Measurements from ENCODE around the gene KCNAB1. TPM values are rescaled to one million over a fixed set of nuclear protein-coding genes. Genes with fewer than 3 reads are reported as not detected.
A peak's percentile ranks its signal among the peaks of the same experiment; 100 is the strongest.

KCNAB1 gene
- total and polyA plus RNA-seq, 2 donors (not counting 1 experiment from before 2014, with no cell fraction given), result 0.03 to 0.33 TPM

DNA sequence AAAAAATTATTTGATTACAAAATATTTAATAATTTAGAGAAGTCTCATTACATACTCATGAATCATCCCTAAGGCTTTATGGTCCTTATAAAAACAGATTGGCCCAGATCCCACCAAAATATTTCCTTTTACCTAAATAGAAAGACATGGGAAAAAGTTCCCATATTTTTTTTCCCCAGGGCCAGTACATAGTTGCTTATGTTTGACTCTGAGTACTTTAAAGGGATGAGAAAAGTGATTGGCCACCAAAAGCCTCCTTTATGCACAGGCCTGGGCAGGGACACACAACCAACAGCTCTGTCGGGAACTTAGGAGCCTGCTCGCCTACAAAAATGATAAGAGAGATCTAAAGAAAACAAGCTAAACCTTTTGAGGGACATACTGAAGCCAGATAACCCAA lies 22.3 kb downstream of the KCNAB1 start:
- no peak overlapping the region for H3K9ac ChIP-seq (ENCODE audit: insufficient read depth, low read length)
- H3K79me2 ChIP-seq (ENCODE audit: control insufficient read depth, insufficient read depth, low read length), result no peaks in the 10 kb centered on the region
- peak in 1 of 2 donors; percentile 34 for DNase-seq (ENCODE audit: low read depth in 2 of 2)
- TF ChIP-seq, protein P1, sequence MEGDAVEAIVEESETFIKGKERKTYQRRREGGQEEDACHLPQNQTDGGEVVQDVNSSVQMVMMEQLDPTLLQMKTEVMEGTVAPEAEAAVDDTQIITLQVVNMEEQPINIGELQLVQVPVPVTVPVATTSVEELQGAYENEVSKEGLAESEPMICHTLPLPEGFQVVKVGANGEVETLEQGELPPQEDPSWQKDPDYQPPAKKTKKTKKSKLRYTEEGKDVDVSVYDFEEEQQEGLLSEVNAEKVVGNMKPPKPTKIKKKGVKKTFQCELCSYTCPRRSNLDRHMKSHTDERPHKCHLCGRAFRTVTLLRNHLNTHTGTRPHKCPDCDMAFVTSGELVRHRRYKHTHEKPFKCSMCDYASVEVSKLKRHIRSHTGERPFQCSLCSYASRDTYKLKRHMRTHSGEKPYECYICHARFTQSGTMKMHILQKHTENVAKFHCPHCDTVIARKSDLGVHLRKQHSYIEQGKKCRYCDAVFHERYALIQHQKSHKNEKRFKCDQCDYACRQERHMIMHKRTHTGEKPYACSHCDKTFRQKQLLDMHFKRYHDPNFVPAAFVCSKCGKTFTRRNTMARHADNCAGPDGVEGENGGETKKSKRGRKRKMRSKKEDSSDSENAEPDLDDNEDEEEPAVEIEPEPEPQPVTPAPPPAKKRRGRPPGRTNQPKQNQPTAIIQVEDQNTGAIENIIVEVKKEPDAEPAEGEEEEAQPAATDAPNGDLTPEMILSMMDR (conservative IDR thresholded peaks at IDR 0.05 in 1 of 2, IDR thresholded peaks at IDR 0.05 in 1 of 2; ENCODE audit: low read depth in 1 of 2, low read length in 2 of 2), result no peak
- TF ChIP-seq EZH2 (IDR thresholded peaks at IDR 0.05; ENCODE audit: low read length, missing control alignments), result no peak
- H3K4me3 ChIP-seq (replicated peaks in 1 of 4; ENCODE audit: control extremely low read depth in 1 of 4, insufficient read depth in 1 of 4, low read depth in 3 of 4, low read length in 4 of 4), result no peak overlapping the region
- H3K4me1 ChIP-seq (ENCODE audit: control insufficient read depth, extremely low read depth, insufficient read depth, low read length), result no peaks in the 10 kb centered on the region
- H3K27ac ChIP-seq (ENCODE audit: insufficient read depth, low read length), result no peak overlapping the region
- H2AFZ ChIP-seq (ENCODE audit: low read length), result no peak overlapping the region
- H3K36me3 ChIP-seq (ENCODE audit: control insufficient read depth, insufficient read depth, low read length), result no peaks in the 10 kb centered on the region
- no peaks in the 10 kb centered on the region for H4K20me1 ChIP-seq (ENCODE audit: control insufficient read depth, extremely low read depth, insufficient read depth, low read length)
- no peaks in the 10 kb centered on the region for H3K9me3 ChIP-seq (ENCODE audit: control insufficient read depth, insufficient read depth, low read depth, low read length)
- H3K27me3 ChIP-seq (ENCODE audit: control insufficient read depth, insufficient read depth, low read length), result no peaks in the 10 kb centered on the region
- no peak overlapping the region for H3K4me2 ChIP-seq (ENCODE audit: extremely low read depth, insufficient read depth, low read length)

DNA sequence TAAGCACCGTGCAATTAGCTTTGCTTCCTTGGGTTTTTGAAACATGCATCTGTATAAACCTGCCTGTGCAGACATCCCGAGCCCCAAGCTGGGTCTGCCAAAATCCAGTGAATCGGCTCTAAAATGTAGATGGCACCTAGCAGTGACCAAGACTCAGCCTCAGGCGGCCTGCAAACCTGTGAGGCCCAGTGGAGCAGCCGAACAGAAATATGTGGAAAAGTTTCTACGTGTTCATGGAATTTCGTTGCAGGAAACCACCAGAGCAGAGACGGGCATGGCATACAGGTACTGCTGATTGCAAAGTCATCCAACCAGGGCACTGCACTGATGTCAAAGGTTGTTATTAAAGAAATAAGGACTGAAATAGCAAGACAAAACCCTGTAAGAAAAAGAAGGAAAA lies 22.8 kb downstream of the KCNAB1 start:
- no peaks in the 10 kb centered on the region for H3K9me3 ChIP-seq (ENCODE audit: control insufficient read depth, insufficient read depth, low read depth, low read length)
- no peak overlapping the region for H3K4me3 ChIP-seq (replicated peaks in 1 of 4; ENCODE audit: control extremely low read depth in 1 of 4, insufficient read depth in 1 of 4, low read depth in 3 of 4, low read length in 4 of 4)
- H3K9ac ChIP-seq (ENCODE audit: insufficient read depth, low read length), result no peak overlapping the region
- H3K4me1 ChIP-seq (ENCODE audit: control insufficient read depth, extremely low read depth, insufficient read depth, low read length), result no peaks in the 10 kb centered on the region
- H3K27me3 ChIP-seq (ENCODE audit: control insufficient read depth, insufficient read depth, low read length), result no peaks in the 10 kb centered on the region
- no peak for TF ChIP-seq EZH2 (IDR thresholded peaks at IDR 0.05; ENCODE audit: low read length, missing control alignments)
- TF ChIP-seq, protein P1 (conservative IDR thresholded peaks at IDR 0.05 in 1 of 2, IDR thresholded peaks at IDR 0.05 in 1 of 2; ENCODE audit: low read depth in 1 of 2, low read length in 2 of 2), result no peak
- DNase-seq (ENCODE audit: low read depth in 2 of 2), result no peak
- no peak overlapping the region for H3K4me2 ChIP-seq (ENCODE audit: extremely low read depth, insufficient read depth, low read length)
- H2AFZ ChIP-seq (ENCODE audit: low read length), result no peak overlapping the region
- H3K36me3 ChIP-seq (ENCODE audit: control insufficient read depth, insufficient read depth, low read length), result no peaks in the 10 kb centered on the region
- H3K79me2 ChIP-seq (ENCODE audit: control insufficient read depth, insufficient read depth, low read length), result no peaks in the 10 kb centered on the region
- H4K20me1 ChIP-seq (ENCODE audit: control insufficient read depth, extremely low read depth, insufficient read depth, low read length), result no peaks in the 10 kb centered on the region
- no peak overlapping the region for H3K27ac ChIP-seq (ENCODE audit: insufficient read depth, low read length)

GRCh38 chr3:156144060-156144459 lies 23.7 kb downstream of the KCNAB1 start:
- TF ChIP-seq, protein P1 (conservative IDR thresholded peaks at IDR 0.05 in 1 of 2, IDR thresholded peaks at IDR 0.05 in 1 of 2; ENCODE audit: low read depth in 1 of 2, low read length in 2 of 2), result no peak
- no peak for TF ChIP-seq EZH2 (IDR thresholded peaks at IDR 0.05; ENCODE audit: low read length, missing control alignments)
- Histone ChIP-seq H4K20me1 (ENCODE audit: control insufficient read depth, extremely low read depth, insufficient read depth, low read length) (no peaks in the 10 kb centered on the region), H3K9me3 (ENCODE audit: control insufficient read depth, insufficient read depth, low read depth, low read length) (no peaks in the 10 kb centered on the region), H3K4me2 (ENCODE audit: extremely low read depth, insufficient read depth, low read length) (no peak overlapping the region), H3K27me3 (ENCODE audit: control insufficient read depth, insufficient read depth, low read length) (no peaks in the 10 kb centered on the region), H3K36me3 (ENCODE audit: control insufficient read depth, insufficient read depth, low read length) (no peaks in the 10 kb centered on the region), H3K27ac (ENCODE audit: insufficient read depth, low read length) (no peak overlapping the region), H3K4me1 (ENCODE audit: control insufficient read depth, extremely low read depth, insufficient read depth, low read length) (no peaks in the 10 kb centered on the region), H3K4me3 (replicated peaks in 1 of 4; ENCODE audit: control extremely low read depth in 1 of 4, insufficient read depth in 1 of 4, low read depth in 3 of 4, low read length in 4 of 4) (no peak overlapping the region), H2AFZ (ENCODE audit: low read length) (no peak overlapping the region), H3K9ac (ENCODE audit: insufficient read depth, low read length) (no peak overlapping the region), H3K79me2 (ENCODE audit: control insufficient read depth, insufficient read depth, low read length) (no peaks in the 10 kb centered on the region)
- DNase-seq (ENCODE audit: low read depth in 2 of 2), result no peak

Measured in fibroblast of lung (primary cell).